GM12878 (cell line): ENCODE results near the gene SUSD6. TPM values are rescaled to one million over a fixed set of nuclear protein-coding genes. Genes with fewer than 3 reads are reported as not detected.

Experiments used
- ATAC-seq: fragments of 200-7000 bp; cut with Tn5 transposase; 3 replicates; pipeline ENCODE4 v1.9.1; 2020; ENCODE audit warnings: mild to moderate bottlenecking, moderate library complexity
- BruUV-seq: library from RNA; stranded (reverse); fragments of 400-500 nt; replicated peaks from 2 replicates; lab custom pipeline; 2021; lab: Mats Ljungman, UMichigan
- CTCF ChIA-PET: fragments of 300-600 bp; sonication (Branson Sonifier 250); formaldehyde crosslinking; extraction: SDS; loops from one replicate; lab custom pipeline; 2021; ENCODE audit warnings: inconsistent platforms; lab: Yijun Ruan, JAX
- POLR2A ChIA-PET: fragments of 350-600 bp; formaldehyde crosslinking; extraction: SDS; loops from one replicate; lab custom pipeline; 2021; ENCODE audit warnings: inconsistent platforms; lab: Charles Lee
- RAD21 ChIA-PET: fragments of 300-600 bp; sonication (Branson Sonifier 250); formaldehyde crosslinking; loops from one replicate; lab custom pipeline; 2023; ENCODE audit warnings: antibody characterized with exemption; ENCODE audit not compliant: unreplicated experiment; lab: Charles Lee
- SMC1A ChIA-PET: fragments of 300-600 bp; sonication (Branson Sonifier 250); formaldehyde crosslinking; loops from one replicate; lab custom pipeline; 2023; ENCODE audit not compliant: unreplicated experiment, uncharacterized antibody; lab: Charles Lee
- DNase-seq: peaks from one replicate; pipeline ENCODE4 v3.0.0-alpha.2; 2011; ENCODE audit warnings: low read depth, low spot score
- FAIRE-seq: peaks from 3 replicates; lab custom pipeline; 2011; peaks lifted over from hg19 to GRCh38; lab: Jason Lieb, UNC
- H2AFZ ChIP-seq: 2 replicates; pipeline ENCODE4 v1.6.0; 2011; ENCODE audit warnings: low read depth, low read length, control low read depth; ENCODE audit not compliant: control insufficient read depth
- H3K27ac ChIP-seq: 2 replicates; pipeline ENCODE4 v1.5.1; 2011; ENCODE audit warnings: control low read depth; ENCODE audit not compliant: control insufficient read depth, insufficient read depth
- H3K27me3 ChIP-seq, 2 experiments: replicated peaks in 1 of 2; 2 replicates each; pipeline versions ENCODE4 v1.6.0 to v1.6.1; 2011; ENCODE audit warnings: low read length in 1 of 2; ENCODE audit not compliant: control insufficient read depth in 2 of 2, insufficient read depth in 2 of 2
- H3K36me3 ChIP-seq, 2 experiments: 2 replicates each; pipeline ENCODE4 v1.5.1; 2011; ENCODE audit warnings: low read length in 1 of 2; ENCODE audit not compliant: control insufficient read depth in 2 of 2, insufficient read depth in 2 of 2
- H3K4me1 ChIP-seq: 2 replicates; pipeline ENCODE4 v1.6.1; 2011; ENCODE audit warnings: mild to moderate bottlenecking, low read length, moderate library complexity, mixed read lengths; ENCODE audit not compliant: control insufficient read depth, insufficient read depth
- H3K4me2 ChIP-seq: 2 replicates; pipeline ENCODE4 v1.6.0; 2011; ENCODE audit warnings: control low read depth; ENCODE audit not compliant: control insufficient read depth, insufficient read depth
- H3K4me3 ChIP-seq: fragments of 200-600 bp; sonication (generic); 2 replicates; pipeline ENCODE4 v1.5.1; 2016
- H3K79me2 ChIP-seq: 2 replicates; pipeline ENCODE4 v1.6.0; 2011; ENCODE audit warnings: low read length; ENCODE audit not compliant: control insufficient read depth, insufficient read depth
- H3K9ac ChIP-seq: 2 replicates; pipeline ENCODE4 v1.8.0; 2011; ENCODE audit warnings: low read length, control low read depth, mixed read lengths; ENCODE audit not compliant: control insufficient read depth, insufficient read depth
- H3K9me3 ChIP-seq: replicated peaks from 3 replicates; pipeline ENCODE4 v1.5.1; 2011; ENCODE audit warnings: mild to moderate bottlenecking, low read length; ENCODE audit not compliant: control insufficient read depth, insufficient read depth
- H4K20me1 ChIP-seq: 2 replicates; pipeline ENCODE4 v1.6.0; 2011; ENCODE audit not compliant: control insufficient read depth, insufficient read depth
- BRCA1 ChIP-seq: IDR thresholded peaks from 2 replicates; pipeline ENCODE4 v1.6.1; 2011; ENCODE audit warnings: low read depth, low read length, improper control_type of control experiment
- CHD4 ChIP-seq: fragments of 200-600 bp; sonication (generic); IDR thresholded peaks from 2 replicates; pipeline ENCODE4 v1.6.1; 2016; ENCODE audit warnings: mild to moderate bottlenecking
- CREM ChIP-seq: IDR thresholded peaks from 2 replicates; pipeline ENCODE4 v1.6.1; 2014; ENCODE audit warnings: antibody characterized with exemption, low read depth
- GABPA ChIP-seq: IDR thresholded peaks from 2 replicates; pipeline ENCODE4 v1.6.1; 2014; ENCODE audit warnings: antibody characterized with exemption, low read depth, mild to moderate bottlenecking, inconsistent platforms
- IRF4 ChIP-seq: IDR thresholded peaks from 2 replicates; pipeline ENCODE4 v1.6.1; 2011; ENCODE audit warnings: low read depth, low read length
- MTA3 ChIP-seq: IDR thresholded peaks from 2 replicates; pipeline ENCODE4 v1.6.1; 2012; ENCODE audit warnings: low read length, inconsistent platforms, borderline replicate concordance
- NBN ChIP-seq: fragments of 450-650 bp; IDR thresholded peaks from 2 replicates; pipeline ENCODE4 v1.6.1; 2016
- PAX8 ChIP-seq: fragments of 450-650 bp; IDR thresholded peaks from 2 replicates; pipeline ENCODE4 v1.6.1; 2017; ENCODE audit warnings: mild to moderate bottlenecking, moderate library complexity
- POLR2AphosphoS5 ChIP-seq: IDR thresholded peaks from 2 replicates; pipeline ENCODE4 v1.6.1; 2011; ENCODE audit warnings: mild to moderate bottlenecking, low read length, inconsistent platforms
- RB1 ChIP-seq: fragments of 450-650 bp; formaldehyde crosslinking; IDR thresholded peaks from 2 replicates; pipeline ENCODE4 v1.6.1; 2017; ENCODE audit warnings: mild to moderate bottlenecking, borderline replicate concordance
- RUNX3 ChIP-seq: IDR thresholded peaks from 2 replicates; pipeline ENCODE4 v1.6.1; 2012; ENCODE audit warnings: low read length, inconsistent platforms
- SPI1 ChIP-seq: IDR thresholded peaks from 2 replicates; pipeline ENCODE4 v1.6.1; 2011; ENCODE audit warnings: low read depth, mild to moderate bottlenecking, low read length, moderate library complexity, borderline replicate concordance; ENCODE audit not compliant: insufficient read depth
- SREBF1 ChIP-seq: IDR thresholded peaks from 2 replicates; pipeline ENCODE4 v1.6.1; 2012; ENCODE audit warnings: mild to moderate bottlenecking, low read length
- SRF ChIP-seq, 2 experiments: IDR thresholded peaks; 2 replicates each; pipeline ENCODE4 v1.6.1; 2011; ENCODE audit warnings: low read depth in 2 of 2, low read length in 2 of 2, mild to moderate bottlenecking in 1 of 2, moderate library complexity in 1 of 2
- SUZ12 ChIP-seq: fragments of 200-600 bp; sonication (generic); IDR thresholded peaks from one replicate; pipeline ENCODE4 v1.6.1; 2018; ENCODE audit warnings: antibody characterized with exemption, mild to moderate bottlenecking; ENCODE audit not compliant: unreplicated experiment
- TARDBP ChIP-seq: IDR thresholded peaks from 2 replicates; pipeline ENCODE4 v1.6.1; 2016; ENCODE audit warnings: borderline replicate concordance
- TCF3 ChIP-seq: IDR thresholded peaks from 2 replicates; pipeline ENCODE4 v1.6.1; 2012; ENCODE audit warnings: low read depth, mild to moderate bottlenecking, low read length, borderline replicate concordance; ENCODE audit not compliant: insufficient read depth
- WGBS: methylation state at CpG from one replicate; pipeline ENCODE4 v1.1.6; 2016; ENCODE audit warnings: low lambda C conversion rate; ENCODE audit not compliant: insufficient replicate concordance, insufficient coverage; ENCODE audit errors: missing lambda C conversion rate; 5-methylcytosine and 5-hydroxymethylcytosine counted together
- in situ Hi-C: fragments of 300-500 bp; cut with MboI; formaldehyde crosslinking; loops from 9 replicates; pipeline ENCODE4 v1.14.3; 2018; ENCODE audit warnings: mixed read lengths
- intact Hi-C: fragments of 100-400 bp; cut with micrococcal nuclease; formaldehyde crosslinking; loops from one replicate; pipeline ENCODE4 v1.14.2; 2022; ENCODE audit not compliant: unreplicated experiment
- polyA plus RNA-seq, 11 experiments: library from polyadenylated mRNA; depleted of rRNA in 4 of 11; unstranded in 6 of 11; stranded (reverse) in 5 of 11; fragments of >200 nt; fragmentation: Nextera tagmentation in 4 of 11; fragmentation: Illumina TruSeq in 1 of 11; extraction: Ambion mirVana in 4 of 11; extraction: Trizol in 1 of 11; gene quantifications; 1 replicate in 1 of 11; 2 replicates in 10 of 11; pipeline versions ENCODE4 v1.2.1 to v1.2.3, GENCODE V29; 2011 to 2016; ENCODE audit warnings: inconsistent platforms in 2 of 11, missing spikeins in 2 of 11, low read depth in 1 of 11
- total RNA-seq, 4 experiments: library from RNA; depleted of rRNA in 3 of 4; stranded (reverse); fragments of >200 nt in 3 of 4; fragmentation: Illumina TruSeq in 1 of 4; extraction: Trizol in 1 of 4; gene quantifications; 2 replicates each; pipeline versions ENCODE4 v1.2.1 to v1.2.3, GENCODE V29; 2013 to 2021
- TF ChIP-seq, protein P1 (sequence below): IDR thresholded peaks from 2 replicates; pipeline ENCODE4 v1.6.1; 2012; ENCODE audit warnings: low read depth, low read length, improper control_type of control experiment
- TF ChIP-seq, protein P2 (sequence below): IDR thresholded peaks from 2 replicates; pipeline ENCODE4 v1.6.1; 2012; ENCODE audit warnings: mild to moderate bottlenecking, low read depth, low read length
- TF ChIP-seq, protein P3 (sequence below): fragments of 450-650 bp; IDR thresholded peaks from 2 replicates; pipeline ENCODE4 v1.6.1; 2014; ENCODE audit warnings: mild to moderate bottlenecking

Gene SUSD6
- total and polyA plus RNA-seq, 10 of the 15 experiments (the other 5 are each of a cell fraction or from before 2014, with no cell fraction given) = 6.6 to 39.8 (median 20.2) TPM

DNA sequence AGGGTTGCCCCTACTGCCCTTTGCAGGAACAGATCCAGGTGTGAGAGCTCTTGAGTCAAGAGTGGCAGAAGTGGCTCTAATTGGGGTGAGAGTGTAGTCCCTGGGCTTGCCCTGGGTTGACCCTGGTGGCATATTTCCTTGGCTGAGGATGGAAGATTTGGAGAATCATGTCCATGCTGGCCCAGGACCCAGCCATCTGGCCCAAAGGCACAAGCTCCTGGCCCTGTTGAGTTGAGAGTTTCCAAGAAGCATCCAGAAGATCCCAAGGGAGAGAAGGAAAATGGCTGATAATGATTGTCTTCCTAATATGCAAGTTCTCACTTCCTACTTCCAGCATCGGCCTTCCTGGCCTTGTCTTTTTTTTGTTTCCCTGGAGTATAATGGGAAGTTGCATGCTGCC, 100.1 kb downstream of the SUSD6 start (continued):
- TF ChIP-seq, protein P1, sequence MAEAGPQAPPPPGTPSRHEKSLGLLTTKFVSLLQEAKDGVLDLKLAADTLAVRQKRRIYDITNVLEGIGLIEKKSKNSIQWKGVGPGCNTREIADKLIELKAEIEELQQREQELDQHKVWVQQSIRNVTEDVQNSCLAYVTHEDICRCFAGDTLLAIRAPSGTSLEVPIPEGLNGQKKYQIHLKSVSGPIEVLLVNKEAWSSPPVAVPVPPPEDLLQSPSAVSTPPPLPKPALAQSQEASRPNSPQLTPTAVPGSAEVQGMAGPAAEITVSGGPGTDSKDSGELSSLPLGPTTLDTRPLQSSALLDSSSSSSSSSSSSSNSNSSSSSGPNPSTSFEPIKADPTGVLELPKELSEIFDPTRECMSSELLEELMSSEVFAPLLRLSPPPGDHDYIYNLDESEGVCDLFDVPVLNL = no peak

DNA sequence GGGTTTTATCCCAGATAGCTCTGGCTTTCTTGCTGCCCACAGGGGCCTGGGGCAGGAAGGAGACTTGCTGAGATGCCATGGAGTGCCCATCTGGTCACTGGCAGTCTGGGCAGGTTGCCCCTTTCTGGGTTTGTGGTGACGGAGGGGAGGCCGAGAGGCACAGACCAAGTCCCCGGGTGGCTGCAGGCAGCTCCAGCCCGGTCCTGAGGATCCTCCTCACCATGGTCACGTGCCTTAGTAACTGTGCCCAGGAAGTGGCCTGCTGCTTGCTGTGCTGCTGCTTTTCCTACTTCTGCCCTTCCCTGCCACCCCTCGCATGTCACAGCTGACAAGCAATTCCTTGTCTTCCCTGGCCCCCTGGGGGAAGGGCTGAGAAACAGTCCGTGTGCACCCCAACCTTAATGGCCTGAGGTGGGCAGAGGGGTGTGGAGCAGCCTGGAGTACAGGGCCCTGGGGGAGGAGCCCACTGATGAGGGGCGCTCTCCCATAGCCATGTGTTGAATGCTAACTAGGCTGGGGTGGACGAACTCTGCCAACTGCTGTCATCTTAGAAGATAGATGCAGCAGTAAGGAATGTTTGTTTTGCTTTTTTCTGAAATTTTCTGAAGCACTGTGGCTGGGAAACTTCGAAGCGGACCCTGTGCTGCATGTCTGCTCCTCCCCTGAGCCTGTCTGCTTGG, 100.6 kb downstream of the SUSD6 start:
- 86% methylated on average over 9 of the region's 11 CpGs for WGBS
- in situ Hi-C loops = no loop called here
- ChIA-PET CTCF (no interaction called here), RAD21 (interaction anchor here (1.8 kb wide), 1 partner anchor 19 kb away, joined by 6 read pairs; no protein-coding TSS in a partner anchor), SMC1A (interaction anchor here (1.0 to 7.5 kb wide), 3 partner anchors 13 to 106 kb away, joined by 3 to 46 read pairs (median 5); no protein-coding TSS in a partner anchor), POLR2A (no interaction called here)
- intact Hi-C loops = no loop called here
- Histone ChIP-seq H3K27me3 (no peaks in the 10 kb centered on the region), H3K9ac (no peak overlapping the region), H4K20me1 (no peaks in the 10 kb centered on the region), H2AFZ (no peak overlapping the region), H3K4me1 (peaks cover 8% of the 10 kb centered on the region), H3K79me2 (peaks cover 1% of the 10 kb centered on the region; the same call in 1 of the 2 replicates), H3K4me3 (no peak overlapping the region), H3K36me3 (peaks cover 33 to 52% of the 10 kb centered on the region in 2 experiments), H3K27ac (no peak overlapping the region), H3K9me3 (no peaks in the 10 kb centered on the region), H3K4me2 (no peak overlapping the region)
- no peak for ATAC-seq
- no TSS peak for BruUV-seq
- no peak for FAIRE-seq
- TF ChIP-seq RUNX3 (no peak), SREBF1 (no peak), GABPA (no peak), CREM (no peak), MTA3 (no peak), TCF3 (no peak), SRF (IDR thresholded peaks at IDR 0.05; ENCODE audit: low read depth in 2 of 2, low read length in 2 of 2) (no peak), TARDBP (no peak), PAX8 (no peak), SUZ12 (no peak), NBN (no peak), SPI1 (no peak), RB1 (no peak), BRCA1 (no peak), CHD4 (no peak), POLR2AphosphoS5 (no peak), IRF4 (no peak)
- TF ChIP-seq, protein P2, sequence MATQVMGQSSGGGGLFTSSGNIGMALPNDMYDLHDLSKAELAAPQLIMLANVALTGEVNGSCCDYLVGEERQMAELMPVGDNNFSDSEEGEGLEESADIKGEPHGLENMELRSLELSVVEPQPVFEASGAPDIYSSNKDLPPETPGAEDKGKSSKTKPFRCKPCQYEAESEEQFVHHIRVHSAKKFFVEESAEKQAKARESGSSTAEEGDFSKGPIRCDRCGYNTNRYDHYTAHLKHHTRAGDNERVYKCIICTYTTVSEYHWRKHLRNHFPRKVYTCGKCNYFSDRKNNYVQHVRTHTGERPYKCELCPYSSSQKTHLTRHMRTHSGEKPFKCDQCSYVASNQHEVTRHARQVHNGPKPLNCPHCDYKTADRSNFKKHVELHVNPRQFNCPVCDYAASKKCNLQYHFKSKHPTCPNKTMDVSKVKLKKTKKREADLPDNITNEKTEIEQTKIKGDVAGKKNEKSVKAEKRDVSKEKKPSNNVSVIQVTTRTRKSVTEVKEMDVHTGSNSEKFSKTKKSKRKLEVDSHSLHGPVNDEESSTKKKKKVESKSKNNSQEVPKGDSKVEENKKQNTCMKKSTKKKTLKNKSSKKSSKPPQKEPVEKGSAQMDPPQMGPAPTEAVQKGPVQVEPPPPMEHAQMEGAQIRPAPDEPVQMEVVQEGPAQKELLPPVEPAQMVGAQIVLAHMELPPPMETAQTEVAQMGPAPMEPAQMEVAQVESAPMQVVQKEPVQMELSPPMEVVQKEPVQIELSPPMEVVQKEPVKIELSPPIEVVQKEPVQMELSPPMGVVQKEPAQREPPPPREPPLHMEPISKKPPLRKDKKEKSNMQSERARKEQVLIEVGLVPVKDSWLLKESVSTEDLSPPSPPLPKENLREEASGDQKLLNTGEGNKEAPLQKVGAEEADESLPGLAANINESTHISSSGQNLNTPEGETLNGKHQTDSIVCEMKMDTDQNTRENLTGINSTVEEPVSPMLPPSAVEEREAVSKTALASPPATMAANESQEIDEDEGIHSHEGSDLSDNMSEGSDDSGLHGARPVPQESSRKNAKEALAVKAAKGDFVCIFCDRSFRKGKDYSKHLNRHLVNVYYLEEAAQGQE = no peak
- TF ChIP-seq, protein P3, sequence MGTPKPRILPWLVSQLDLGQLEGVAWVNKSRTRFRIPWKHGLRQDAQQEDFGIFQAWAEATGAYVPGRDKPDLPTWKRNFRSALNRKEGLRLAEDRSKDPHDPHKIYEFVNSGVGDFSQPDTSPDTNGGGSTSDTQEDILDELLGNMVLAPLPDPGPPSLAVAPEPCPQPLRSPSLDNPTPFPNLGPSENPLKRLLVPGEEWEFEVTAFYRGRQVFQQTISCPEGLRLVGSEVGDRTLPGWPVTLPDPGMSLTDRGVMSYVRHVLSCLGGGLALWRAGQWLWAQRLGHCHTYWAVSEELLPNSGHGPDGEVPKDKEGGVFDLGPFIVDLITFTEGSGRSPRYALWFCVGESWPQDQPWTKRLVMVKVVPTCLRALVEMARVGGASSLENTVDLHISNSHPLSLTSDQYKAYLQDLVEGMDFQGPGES = no peak
- DNase-seq = no peak
